ENCODE measurements around the gene DHX8.
"Not testable (repeated sequence)": the region's sequence is repeated elsewhere in the genome, so short reads cannot be mapped to it uniquely, and the experiment has no call there.

Gene DHX8

DNA sequence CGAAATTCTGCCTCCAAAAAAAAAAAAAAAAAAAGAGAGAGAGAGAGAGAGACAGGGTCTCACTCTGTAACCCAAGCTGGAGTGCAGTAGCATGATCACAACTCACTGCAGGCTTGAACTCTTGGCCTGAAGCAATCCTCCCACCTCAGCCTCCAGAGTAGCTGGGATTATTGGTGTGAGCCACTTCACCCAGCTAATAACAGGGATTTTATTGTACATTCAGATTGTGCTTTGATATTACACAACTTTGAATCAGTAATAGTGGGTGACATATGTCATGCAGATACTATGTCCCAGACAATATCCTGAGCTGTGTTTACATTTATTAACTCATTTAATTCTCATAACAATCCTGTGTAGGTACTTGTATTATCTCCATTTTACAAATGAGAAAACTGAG, 19.7 kb upstream of the DHX8 start:
- no peaks in the 10 kb centered on the region for H3K27me3 ChIP-seq (ENCODE audit: control insufficient read depth, insufficient read depth, low read length)

DNA sequence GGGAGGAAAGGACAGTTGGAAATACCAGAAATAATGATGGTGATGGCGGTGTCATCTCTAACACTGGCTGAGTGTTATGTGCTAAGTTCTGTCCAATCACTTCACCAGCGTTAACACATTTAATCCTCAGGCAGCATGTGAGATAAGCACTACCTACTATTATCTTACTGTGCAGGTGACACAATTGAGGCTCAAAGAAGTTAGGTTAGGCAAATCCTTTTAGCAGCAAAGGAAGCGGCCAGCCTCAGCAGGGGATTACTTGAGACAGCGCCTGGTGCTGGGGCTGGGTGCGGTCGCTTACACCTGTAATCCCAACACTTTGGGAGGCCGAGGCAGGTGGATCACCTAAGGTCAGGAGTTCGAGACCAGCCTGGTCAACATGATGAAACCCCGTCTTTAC, 18.7 kb upstream of the DHX8 start:
- Histone ChIP-seq H3K4me1 (ENCODE audit: control insufficient read depth, low read depth, low read length) (no peaks in the 10 kb centered on the region), H3K27ac (ENCODE audit: low read length) (no peak overlapping the region), H3K9ac (ENCODE audit: low read length) (no peak overlapping the region), H3K4me3 (ENCODE audit: low read length) (no peak overlapping the region), H3K36me3 (ENCODE audit: control insufficient read depth, low read depth, low read length) (no peaks in the 10 kb centered on the region), H3K9me3 (ENCODE audit: control insufficient read depth, low read depth, low read length) (no peaks in the 10 kb centered on the region), H3K27me3 (ENCODE audit: control insufficient read depth, insufficient read depth, low read length) (no peaks in the 10 kb centered on the region)

More for the DNA sequence above, 19.7 kb upstream of the DHX8 start:
- Histone ChIP-seq H3K27ac (ENCODE audit: low read length) (no peak overlapping the region), H3K9ac (ENCODE audit: low read length) (no peak overlapping the region), H3K36me3 (ENCODE audit: control insufficient read depth, low read depth, low read length) (no peaks in the 10 kb centered on the region), H3K4me1 (ENCODE audit: control insufficient read depth, low read depth, low read length) (no peaks in the 10 kb centered on the region), H3K9me3 (ENCODE audit: control insufficient read depth, low read depth, low read length) (no peaks in the 10 kb centered on the region), H3K4me3 (ENCODE audit: low read length) (no peak overlapping the region)

DNA sequence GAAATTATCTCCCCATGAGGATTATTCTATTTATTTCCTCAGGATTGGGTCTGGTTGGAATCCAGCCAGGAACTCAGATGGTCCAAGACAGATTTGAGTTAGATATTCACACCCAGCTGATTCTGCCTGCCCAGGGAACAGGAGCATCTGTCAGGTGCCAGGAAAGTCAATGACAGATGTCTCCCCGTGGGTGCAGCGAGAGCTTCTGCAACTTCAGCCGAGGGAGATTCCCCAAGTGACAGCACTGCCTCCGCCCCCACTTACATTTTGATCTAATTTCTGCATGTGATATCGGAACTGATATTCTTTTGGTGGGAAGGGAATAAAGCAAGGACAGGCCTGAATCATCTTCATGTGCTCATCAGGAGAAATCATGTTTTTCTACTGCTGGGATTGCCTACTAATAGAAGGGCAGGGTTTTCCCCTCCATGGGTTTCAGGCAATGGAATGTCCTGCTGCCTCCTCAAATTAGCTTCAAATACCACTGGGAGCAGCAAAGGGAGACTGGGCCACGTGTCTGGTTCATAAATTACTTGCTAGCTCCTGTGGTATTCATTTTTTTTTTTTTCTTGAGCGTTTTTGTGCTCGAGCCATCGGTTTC, 15.7 kb upstream of the DHX8 start:
- no peak overlapping the region for H3K27ac ChIP-seq (ENCODE audit: low read length)

DNA sequence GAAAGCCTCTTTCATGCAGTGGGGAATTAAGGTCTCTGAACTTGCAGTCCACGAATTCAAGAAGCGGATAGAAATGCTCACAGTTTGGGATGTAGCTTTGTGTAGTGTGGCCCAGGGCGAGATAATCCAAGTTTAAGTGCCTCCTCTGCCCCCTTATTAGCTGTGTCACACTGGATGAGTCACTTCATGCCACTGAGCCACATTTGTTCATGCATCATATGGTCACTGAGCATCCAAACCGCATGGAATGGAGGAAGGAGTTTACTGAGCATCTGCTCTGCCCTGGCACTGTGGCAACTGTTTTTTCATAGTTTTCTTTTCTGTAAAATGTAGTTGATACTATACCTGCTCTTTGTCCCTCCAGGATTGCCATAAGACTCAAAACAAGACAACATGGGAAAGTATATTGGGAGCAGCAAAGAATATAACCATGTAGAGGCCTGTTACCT, 15.1 kb upstream of the DHX8 start:
- no peaks in the 10 kb centered on the region for H3K4me1 ChIP-seq (ENCODE audit: control insufficient read depth, low read depth, low read length)
- H3K27ac ChIP-seq (ENCODE audit: low read length), result no peak overlapping the region
- no peak overlapping the region for H3K4me3 ChIP-seq (ENCODE audit: low read length)

More for the DNA sequence above, 15.7 kb upstream of the DHX8 start:
- Histone ChIP-seq H3K27me3 (ENCODE audit: control insufficient read depth, insufficient read depth, low read length) (no peaks in the 10 kb centered on the region), H3K9me3 (ENCODE audit: control insufficient read depth, low read depth, low read length) (no peaks in the 10 kb centered on the region), H3K36me3 (ENCODE audit: control insufficient read depth, low read depth, low read length) (no peaks in the 10 kb centered on the region), H3K4me1 (ENCODE audit: control insufficient read depth, low read depth, low read length) (no peaks in the 10 kb centered on the region), H3K4me3 (ENCODE audit: low read length) (no peak overlapping the region), H3K9ac (ENCODE audit: low read length) (no peak overlapping the region)

DNA sequence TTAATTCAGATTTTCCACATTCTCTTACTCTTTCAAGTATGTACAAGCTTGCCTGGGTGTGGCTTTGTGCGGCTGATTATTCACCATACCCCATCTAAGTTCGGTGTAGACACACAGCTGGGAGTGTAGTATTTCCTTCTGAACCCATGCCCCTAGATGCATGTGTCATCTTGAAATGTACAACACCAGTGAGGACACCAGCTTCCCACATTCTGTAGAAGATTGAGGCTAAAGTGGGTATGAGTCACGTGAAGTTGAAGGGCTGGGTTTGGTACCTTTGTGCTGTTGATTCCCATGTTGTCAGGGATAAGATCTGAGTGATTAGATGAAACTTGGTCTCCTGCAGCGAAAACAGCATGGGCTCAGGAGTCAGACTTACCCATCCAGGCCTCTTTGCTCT, 14.6 kb upstream of the DHX8 start:
- no peaks in the 10 kb centered on the region for H3K4me1 ChIP-seq (ENCODE audit: control insufficient read depth, low read depth, low read length)
- no peaks in the 10 kb centered on the region for H3K27me3 ChIP-seq (ENCODE audit: control insufficient read depth, insufficient read depth, low read length)
- H3K9me3 ChIP-seq (ENCODE audit: control insufficient read depth, low read depth, low read length), result no peaks in the 10 kb centered on the region
- no peak overlapping the region for H3K27ac ChIP-seq (ENCODE audit: low read length)
- H3K9ac ChIP-seq (ENCODE audit: low read length), result no peak overlapping the region
- H3K4me3 ChIP-seq (ENCODE audit: low read length), result no peak overlapping the region
- H3K36me3 ChIP-seq (ENCODE audit: control insufficient read depth, low read depth, low read length), result no peaks in the 10 kb centered on the region

More for the DNA sequence above, 15.1 kb upstream of the DHX8 start:
- no peak overlapping the region for H3K9ac ChIP-seq (ENCODE audit: low read length)
- H3K27me3 ChIP-seq (ENCODE audit: control insufficient read depth, insufficient read depth, low read length), result no peaks in the 10 kb centered on the region
- no peaks in the 10 kb centered on the region for H3K36me3 ChIP-seq (ENCODE audit: control insufficient read depth, low read depth, low read length)
- no peaks in the 10 kb centered on the region for H3K9me3 ChIP-seq (ENCODE audit: control insufficient read depth, low read depth, low read length)

DNA sequence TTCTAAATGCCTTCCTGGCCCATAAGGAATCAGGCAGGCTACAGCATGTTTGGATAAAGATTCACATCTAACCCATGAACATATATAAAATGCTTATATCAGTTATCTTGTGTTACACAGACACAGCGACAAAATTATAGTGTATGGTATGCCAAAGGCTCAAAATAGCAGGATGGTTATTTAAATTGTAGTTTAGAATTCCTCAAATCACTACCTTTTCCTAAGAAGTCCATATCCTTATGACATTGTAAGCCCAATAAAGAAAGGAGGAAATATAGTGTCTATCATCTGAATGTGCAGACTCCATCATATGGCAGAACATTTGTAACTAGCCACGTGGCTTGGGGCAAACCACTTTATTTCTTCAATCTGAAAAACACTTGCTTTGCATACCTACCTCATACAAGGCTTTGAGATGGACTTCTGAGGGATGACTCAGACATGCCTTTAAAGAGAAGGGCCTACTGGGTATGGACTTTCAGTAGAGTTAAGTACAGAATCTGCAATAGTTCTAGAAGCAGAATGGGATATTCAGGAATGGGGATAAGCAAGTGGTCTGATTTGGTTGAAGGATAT, 12.1 kb upstream of the DHX8 start:
- no peaks in the 10 kb centered on the region for H3K9me3 ChIP-seq (ENCODE audit: control insufficient read depth, low read depth, low read length)
- no peaks in the 10 kb centered on the region for H3K36me3 ChIP-seq (ENCODE audit: control insufficient read depth, low read depth, low read length)
- H3K4me3 ChIP-seq (ENCODE audit: low read length), result no peak overlapping the region
- H3K9ac ChIP-seq (ENCODE audit: low read length), result no peak overlapping the region
- H3K27ac ChIP-seq (ENCODE audit: low read length), result no peak overlapping the region
- H3K4me1 ChIP-seq (ENCODE audit: control insufficient read depth, low read depth, low read length), result no peaks in the 10 kb centered on the region
- H3K27me3 ChIP-seq (ENCODE audit: control insufficient read depth, insufficient read depth, low read length), result no peaks in the 10 kb centered on the region

DNA sequence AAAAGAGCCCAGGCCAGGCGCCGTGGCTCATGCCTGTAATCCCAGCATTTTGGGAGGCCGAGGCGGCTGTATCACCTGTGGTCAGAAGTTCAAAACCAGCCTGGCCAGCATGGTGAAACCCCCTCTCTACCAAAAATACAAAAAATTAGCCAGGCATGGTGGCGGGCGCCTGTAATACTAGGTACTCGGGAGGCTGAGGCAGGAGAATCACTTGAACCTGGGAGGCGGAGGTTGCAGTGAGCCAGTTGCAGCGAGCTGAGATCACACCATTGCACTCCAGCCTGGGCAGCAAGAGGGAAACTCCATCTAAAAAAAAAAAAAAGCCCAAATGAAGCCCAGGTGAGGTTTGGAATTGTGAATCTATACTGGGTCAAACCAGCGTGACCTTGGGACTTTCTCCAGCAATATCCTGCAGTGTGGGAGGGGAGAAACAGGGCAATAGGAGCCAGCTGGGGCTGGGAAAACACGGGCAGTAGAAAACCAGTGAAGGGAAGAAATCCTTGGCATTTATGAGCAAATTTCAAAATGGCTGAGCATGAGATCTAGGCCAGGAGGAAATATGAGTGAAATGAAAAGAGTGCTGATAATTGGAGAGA, 8.2 kb upstream of the DHX8 start:
- Histone ChIP-seq H3K9me3 (ENCODE audit: control insufficient read depth, low read depth, low read length) (no peaks in the 10 kb centered on the region), H3K27me3 (ENCODE audit: control insufficient read depth, insufficient read depth, low read length) (no peaks in the 10 kb centered on the region), H3K9ac (ENCODE audit: low read length) (no peak overlapping the region), H3K36me3 (ENCODE audit: control insufficient read depth, low read depth, low read length) (no peaks in the 10 kb centered on the region), H3K4me3 (ENCODE audit: low read length) (no peak overlapping the region), H3K27ac (ENCODE audit: low read length) (no peak overlapping the region), H3K4me1 (ENCODE audit: control insufficient read depth, low read depth, low read length) (no peaks in the 10 kb centered on the region)

DNA sequence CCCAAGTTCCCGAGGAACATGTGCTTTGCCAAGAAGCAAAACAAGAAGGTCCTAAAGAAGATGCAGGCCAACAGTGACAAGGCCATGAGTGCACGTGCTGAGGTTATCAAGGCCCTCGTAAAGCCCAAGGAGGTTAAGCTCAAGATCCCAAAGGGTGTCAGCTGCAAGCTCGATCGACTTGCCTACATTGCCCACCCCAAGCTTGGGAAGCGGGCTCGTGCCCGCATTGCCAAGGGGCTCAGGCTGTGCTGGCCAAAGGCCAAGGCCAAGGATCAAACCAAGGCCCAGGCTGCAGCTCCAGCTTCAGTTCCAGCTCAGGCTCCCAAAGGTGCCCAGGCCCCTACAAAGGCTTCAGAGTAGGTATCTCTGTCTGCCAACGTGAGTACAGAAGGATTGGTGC, 7.5 kb upstream of the DHX8 start:
- H3K9ac ChIP-seq (ENCODE audit: low read length); H3K4me1 ChIP-seq (ENCODE audit: control insufficient read depth, low read depth, low read length); H3K36me3 ChIP-seq (ENCODE audit: control insufficient read depth, low read depth, low read length); H3K27ac ChIP-seq (ENCODE audit: low read length); H3K4me3 ChIP-seq (ENCODE audit: low read length); H3K27me3 ChIP-seq (ENCODE audit: control insufficient read depth, insufficient read depth, low read length); H3K9me3 ChIP-seq (ENCODE audit: control insufficient read depth, low read depth, low read length): not testable (repeated sequence)

DNA sequence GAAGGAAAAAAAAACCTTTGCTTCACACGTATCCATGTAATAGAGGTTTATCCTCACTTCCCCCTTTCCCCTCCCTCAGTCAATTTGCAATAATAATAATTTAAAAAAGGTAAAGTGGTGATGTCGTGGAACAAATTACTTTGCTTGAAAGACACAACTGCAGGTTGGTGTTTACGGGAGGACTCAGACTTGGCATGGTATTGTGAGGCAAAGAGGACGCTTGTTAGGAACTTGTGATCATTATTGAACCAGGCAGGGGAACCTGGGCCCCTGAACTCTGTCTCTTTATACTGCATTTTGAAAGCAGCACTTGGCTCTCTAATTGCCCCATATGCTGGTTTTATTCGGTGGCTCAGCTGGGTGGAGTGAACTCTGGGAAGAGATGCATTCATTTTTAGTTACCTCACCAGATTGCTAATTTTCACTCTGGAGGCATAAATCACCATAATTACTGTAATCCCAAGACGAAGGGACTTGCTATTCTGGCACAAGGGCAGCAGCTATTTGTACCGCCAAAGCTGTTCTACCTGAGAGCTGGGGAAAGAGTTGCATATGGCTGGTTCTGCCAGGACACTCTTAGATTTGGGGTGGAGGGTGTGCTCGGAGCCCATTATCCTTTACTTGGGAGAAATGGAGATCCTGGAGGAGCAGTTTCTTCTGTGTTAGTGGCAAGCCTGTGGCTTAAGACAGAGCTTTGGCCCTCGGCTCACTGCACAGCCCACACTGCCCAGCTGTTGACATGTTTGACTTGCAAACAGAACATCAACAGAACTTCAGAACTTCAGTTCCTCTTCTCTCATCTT, 5.7 kb upstream of the DHX8 start:
- Histone ChIP-seq H3K9ac (ENCODE audit: low read length) (no peak overlapping the region), H3K27me3 (ENCODE audit: control insufficient read depth, insufficient read depth, low read length) (no peaks in the 10 kb centered on the region), H3K27ac (ENCODE audit: low read length) (no peak overlapping the region), H3K4me3 (ENCODE audit: low read length) (no peak overlapping the region), H3K9me3 (ENCODE audit: control insufficient read depth, low read depth, low read length) (no peaks in the 10 kb centered on the region), H3K4me1 (ENCODE audit: control insufficient read depth, low read depth, low read length) (no peaks in the 10 kb centered on the region), H3K36me3 (ENCODE audit: control insufficient read depth, low read depth, low read length) (no peaks in the 10 kb centered on the region)

DNA sequence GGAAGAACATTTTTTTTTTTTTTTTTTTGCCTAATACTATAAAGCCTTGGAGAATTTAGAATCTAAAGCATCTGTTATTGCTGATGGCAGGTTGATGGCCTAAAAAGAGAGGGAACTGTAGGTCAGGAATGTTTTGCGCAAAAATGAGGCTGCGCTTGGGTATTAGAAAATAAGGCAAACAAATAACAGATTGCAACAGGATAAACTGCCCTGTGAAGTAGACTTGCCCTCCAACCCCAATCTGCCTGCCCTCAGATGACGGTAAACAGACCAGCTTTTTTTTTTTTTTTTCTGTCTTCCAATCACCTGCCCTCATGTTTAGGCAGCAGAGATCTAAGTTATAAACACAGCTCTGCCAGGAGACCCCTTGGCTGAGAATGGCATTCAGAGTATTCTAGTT, 3.8 kb upstream of the DHX8 start:
- no peak overlapping the region for H3K9ac ChIP-seq (ENCODE audit: low read length)
- H3K4me1 ChIP-seq (ENCODE audit: control insufficient read depth, low read depth, low read length), result no peaks in the 10 kb centered on the region
- no peaks in the 10 kb centered on the region for H3K9me3 ChIP-seq (ENCODE audit: control insufficient read depth, low read depth, low read length)
- no peak overlapping the region for H3K4me3 ChIP-seq (ENCODE audit: low read length)
- no peaks in the 10 kb centered on the region for H3K36me3 ChIP-seq (ENCODE audit: control insufficient read depth, low read depth, low read length)
- no peak overlapping the region for H3K27ac ChIP-seq (ENCODE audit: low read length)
- no peaks in the 10 kb centered on the region for H3K27me3 ChIP-seq (ENCODE audit: control insufficient read depth, insufficient read depth, low read length)

DNA sequence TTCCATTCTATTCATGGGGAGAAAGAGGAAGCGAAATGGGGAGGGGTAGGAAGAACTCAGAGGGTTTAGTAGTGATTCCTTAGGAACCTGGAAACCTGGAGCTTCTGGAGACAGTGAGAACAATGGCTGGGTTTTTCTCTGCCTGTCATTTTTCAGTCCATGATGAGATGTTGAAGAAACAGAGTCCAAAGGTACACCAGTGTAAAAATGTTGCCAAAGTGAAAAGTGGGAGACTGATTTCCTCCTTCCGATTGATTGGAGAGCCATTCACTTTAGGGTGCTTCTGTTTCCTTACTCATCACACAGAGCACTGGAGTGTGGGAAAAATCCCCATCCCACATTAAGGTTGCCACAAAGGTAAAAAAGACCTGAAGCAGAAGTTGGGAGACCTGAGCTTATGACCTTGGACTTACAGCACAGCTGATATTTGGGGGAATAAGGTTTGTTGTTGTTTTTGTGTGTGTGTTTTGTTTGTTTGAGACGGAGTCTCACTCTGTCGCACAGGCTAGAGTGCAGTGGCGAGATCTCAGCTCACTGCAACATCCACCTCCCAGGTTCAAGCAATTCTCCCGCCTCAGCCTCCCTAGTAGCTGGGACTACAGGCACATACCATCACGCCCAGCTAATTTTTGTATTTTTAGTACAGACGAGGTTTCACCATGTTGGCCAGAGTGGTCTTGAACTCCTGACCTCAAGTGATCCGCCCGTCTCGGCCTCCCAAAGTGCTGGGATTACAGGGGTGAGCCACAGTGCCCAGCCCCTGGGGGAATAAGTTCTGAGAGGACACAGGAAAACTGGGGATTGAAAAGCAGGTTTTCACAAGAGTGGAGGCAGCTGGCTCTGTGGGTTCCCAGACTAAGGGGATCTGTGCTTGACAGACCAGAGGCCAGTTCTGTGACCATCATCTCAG, 1.4 kb upstream of the DHX8 start:
- Histone ChIP-seq H3K27ac (ENCODE audit: low read length) (no peak overlapping the region), H3K9ac (ENCODE audit: low read length) (no peak overlapping the region), H3K4me3 (ENCODE audit: low read length) (no peak overlapping the region), H3K27me3 (ENCODE audit: control insufficient read depth, insufficient read depth, low read length) (no peaks in the 10 kb centered on the region), H3K4me1 (ENCODE audit: control insufficient read depth, low read depth, low read length) (no peaks in the 10 kb centered on the region), H3K36me3 (ENCODE audit: control insufficient read depth, low read depth, low read length) (no peaks in the 10 kb centered on the region), H3K9me3 (ENCODE audit: control insufficient read depth, low read depth, low read length) (no peaks in the 10 kb centered on the region)

Measured in iPS-18a (cell line).